Endothelial cell of coronary artery (primary cell): Measurements from ENCODE around the gene TPM4. TPM values are rescaled to one million over a fixed set of nuclear protein-coding genes. Genes with fewer than 3 reads are reported as not detected.

ENCODE experiments used
- total RNA-seq: library from RNA; depleted of rRNA; stranded (reverse); fragments of >200 nt; gene quantifications from 2 replicates; pipeline ENCODE4 v1.2.3, GENCODE V29; 2014

Gene TPM4
- total RNA-seq, result 510 and 939 TPM in 2 replicates

GRCh38 chr19:16076154-16076957 lies at the start of gene TPM4:
Gene TPM4 (plus strand): TSS chr19:16076495. CDS start chr19:16076566, 71 bp downstream.

GRCh38 chr19:16111160-16111908 lies 35.0 kb downstream of the TPM4 start, which contains the start of gene RAB8A:
Gene RAB8A (plus strand): TSS chr19:16111889. CDS start chr19:16111902, 13 bp downstream.

GRCh38 chr19:16143399-16144215 lies 67.3 kb downstream of the TPM4 start, which contains the start of gene HSH2D:
Gene HSH2D (plus strand): TSS chr19:16143685. CDS start chr19:16148751, 5,066 bp downstream.

Other genes with a start within 250 kb of the TPM4 start
- gene CYP4F2, start 178.4 kb upstream of the TPM4 start, total RNA-seq, result not detected in 2 replicates
- not detected in 2 replicates for gene CYP4F11, start 142.0 kb upstream of the TPM4 start, total RNA-seq
- gene OR10H4, start 127.5 kb upstream of the TPM4 start, total RNA-seq, result not detected in 2 replicates
- gene RAB8A, start 35.4 kb downstream of the TPM4 start, total RNA-seq, result 89.6 and 93.1 TPM in 2 replicates
- gene HSH2D, start 67.2 kb downstream of the TPM4 start, total RNA-seq, result not detected in 2 replicates
- gene CIB3, start 97.0 kb downstream of the TPM4 start, total RNA-seq, result not detected in 2 replicates
- gene FAM32A, start 108.9 kb downstream of the TPM4 start, total RNA-seq, result 108 and 121 TPM in 2 replicates
- 81.1 and 94.1 TPM in 2 replicates for gene AP1M1, start 121.4 kb downstream of the TPM4 start, total RNA-seq
- gene KLF2, start 248.3 kb downstream of the TPM4 start, total RNA-seq, result 7.2 and 15.4 TPM in 2 replicates